ENCODE results near the gene SLC9B1. TPM values are rescaled to one million over a fixed set of nuclear protein-coding genes. Genes with fewer than 3 reads are reported as not detected.

SLC9B1 gene
- 0.74 TPM in 1 of 2 replicates, not detected in the other for total RNA-seq

DNA sequence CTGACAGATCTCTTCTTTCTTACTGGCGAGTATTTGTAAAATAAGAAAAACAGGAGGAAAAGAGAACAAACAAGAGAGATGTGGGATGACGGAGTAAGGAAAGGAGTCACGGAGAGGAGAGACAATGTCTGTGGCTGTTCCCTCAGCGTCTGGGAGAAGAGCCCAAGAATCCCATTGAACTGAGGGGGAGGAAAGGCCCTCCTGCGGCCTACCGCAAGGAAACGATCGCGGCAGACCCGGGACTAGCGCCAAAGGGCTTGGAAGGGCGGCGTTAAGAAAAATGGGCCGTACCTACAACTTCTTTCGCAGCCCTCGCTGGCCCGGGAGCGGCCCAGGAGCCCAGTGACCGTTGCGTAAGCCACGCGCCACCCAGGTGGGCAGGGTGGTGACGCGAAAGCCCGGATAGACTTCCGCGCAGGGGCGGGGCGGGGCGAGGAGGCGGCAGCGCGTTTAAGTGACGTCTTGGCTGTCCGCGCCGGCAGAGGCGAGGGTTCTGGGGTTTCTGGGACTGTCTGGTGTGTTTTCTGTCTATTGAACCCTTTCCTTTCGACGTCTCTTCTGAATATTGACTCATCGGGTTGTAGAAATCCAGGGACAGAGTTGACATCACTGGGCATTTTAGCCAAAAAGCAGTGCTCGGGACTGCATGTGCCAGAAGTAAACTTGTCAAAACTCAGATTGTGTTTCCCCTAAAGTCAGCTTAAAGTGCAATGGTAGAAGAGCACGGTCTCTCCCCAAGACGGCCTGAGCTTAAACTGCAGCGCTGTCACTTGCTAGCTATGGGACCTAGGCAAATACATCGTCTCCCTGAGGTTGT is at the start of gene SLC9B1:
Gene SLC9B1 (minus strand): TSS at position 398 of the 817 bp plus-strand sequence. CDS start 27,994 bp downstream, outside the sequence.

DNA sequence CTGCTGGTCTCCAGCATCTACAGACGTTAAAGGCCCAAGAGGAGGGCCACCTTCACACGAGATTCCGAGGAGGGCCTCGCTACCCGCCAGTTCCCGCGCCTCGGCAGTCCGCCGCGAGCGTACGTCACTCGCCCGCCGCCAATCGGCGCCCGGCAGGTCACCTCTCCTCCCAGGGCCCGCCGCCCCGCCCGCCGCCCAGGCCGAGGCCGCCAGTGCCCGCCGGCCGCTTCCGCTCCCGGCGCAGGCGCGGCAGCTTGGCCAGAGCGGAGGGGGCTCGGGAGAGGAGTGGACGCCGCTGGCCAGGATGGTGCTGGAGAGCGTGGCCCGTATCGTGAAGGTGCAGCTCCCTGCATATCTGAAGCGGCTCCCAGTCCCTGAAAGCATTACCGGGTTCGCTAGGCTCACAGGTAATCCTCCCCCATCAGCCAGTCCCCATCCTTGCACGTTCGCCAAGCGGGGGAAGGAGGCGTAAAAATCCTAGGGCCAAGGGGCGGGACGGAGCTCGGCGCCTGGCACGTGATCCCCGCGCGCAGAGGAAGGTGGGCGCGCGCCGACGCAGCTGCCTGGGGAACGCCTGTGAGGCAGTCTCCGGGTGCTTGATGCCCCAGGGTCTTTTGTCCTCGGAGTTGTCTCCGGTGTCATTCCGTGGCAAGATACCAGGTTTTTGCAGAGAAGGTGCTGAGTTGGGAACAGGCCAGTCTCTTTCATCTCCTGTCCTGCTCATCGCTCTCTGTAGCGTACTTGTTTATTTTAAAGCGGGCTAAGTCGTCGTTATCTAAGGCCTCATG is 150.5 kb downstream of the SLC9B1 start, which contains the start of gene CISD2:
Gene CISD2 (plus strand): TSS at position 212 of the 788 bp plus-strand sequence. CDS start 93 bp downstream, at position 305.

Other genes starting within 250 kb of the SLC9B1 start
- 380 and 399 TPM in 2 replicates for gene UBE2D3, start 192.2 kb downstream of the SLC9B1 start, total RNA-seq
- gene CISD2, start 150.7 kb downstream of the SLC9B1 start, total RNA-seq, result 16.5 and 24.4 TPM in 2 replicates
- 24.7 and 27.0 TPM in 2 replicates for gene SLC9B2, start 57.1 kb upstream of the SLC9B1 start, total RNA-seq
- 16.3 and 17.7 TPM in 2 replicates for gene BDH2, start 80.1 kb upstream of the SLC9B1 start, total RNA-seq
- gene CENPE, start 178.6 kb upstream of the SLC9B1 start, total RNA-seq, result 19.1 and 19.4 TPM in 2 replicates

Measured in mammary microvascular endothelial cell (primary cell).